Transverse colon (tissue), 3 donors: Measurements from ENCODE around the gene GLI1.
A peak's percentile ranks its signal among the peaks of the same experiment; 100 is the strongest.

Experiments
- POLR2A ChIP-seq: fragments of 450-650 bp; IDR thresholded peaks from one replicate; pipeline ENCODE4 v1.6.1; 2016; ENCODE audit warnings: antibody characterized with exemption, mild to moderate bottlenecking, moderate library complexity
- TF ChIP-seq, protein P1 (sequence below), 5 experiments: fragments of 200-600 bp in 3 of 5; fragments of 450-650 bp in 2 of 5; sonication (generic) in 3 of 5; IDR thresholded peaks; 1 replicate in 2 of 5; 2 replicates in 3 of 5; pipeline ENCODE4 v1.5.1; 2016 to 2017; ENCODE audit warnings: antibody characterized with exemption in 5 of 5, inconsistent platforms in 3 of 5, mild to moderate bottlenecking in 2 of 5, moderate library complexity in 1 of 5

- TF ChIP-seq POLR2A, result no peak
- TF ChIP-seq, protein P1, sequence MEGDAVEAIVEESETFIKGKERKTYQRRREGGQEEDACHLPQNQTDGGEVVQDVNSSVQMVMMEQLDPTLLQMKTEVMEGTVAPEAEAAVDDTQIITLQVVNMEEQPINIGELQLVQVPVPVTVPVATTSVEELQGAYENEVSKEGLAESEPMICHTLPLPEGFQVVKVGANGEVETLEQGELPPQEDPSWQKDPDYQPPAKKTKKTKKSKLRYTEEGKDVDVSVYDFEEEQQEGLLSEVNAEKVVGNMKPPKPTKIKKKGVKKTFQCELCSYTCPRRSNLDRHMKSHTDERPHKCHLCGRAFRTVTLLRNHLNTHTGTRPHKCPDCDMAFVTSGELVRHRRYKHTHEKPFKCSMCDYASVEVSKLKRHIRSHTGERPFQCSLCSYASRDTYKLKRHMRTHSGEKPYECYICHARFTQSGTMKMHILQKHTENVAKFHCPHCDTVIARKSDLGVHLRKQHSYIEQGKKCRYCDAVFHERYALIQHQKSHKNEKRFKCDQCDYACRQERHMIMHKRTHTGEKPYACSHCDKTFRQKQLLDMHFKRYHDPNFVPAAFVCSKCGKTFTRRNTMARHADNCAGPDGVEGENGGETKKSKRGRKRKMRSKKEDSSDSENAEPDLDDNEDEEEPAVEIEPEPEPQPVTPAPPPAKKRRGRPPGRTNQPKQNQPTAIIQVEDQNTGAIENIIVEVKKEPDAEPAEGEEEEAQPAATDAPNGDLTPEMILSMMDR (IDR thresholded peaks at IDR 0.05), result peak; percentile 87 to 92 (median 90)
Measured at GRCh38 chr12:57452937-57453509, 6.6 kb upstream of the GLI1 start.
